ENCODE data around the gene SPATA6L.

Gene SPATA6L

DNA sequence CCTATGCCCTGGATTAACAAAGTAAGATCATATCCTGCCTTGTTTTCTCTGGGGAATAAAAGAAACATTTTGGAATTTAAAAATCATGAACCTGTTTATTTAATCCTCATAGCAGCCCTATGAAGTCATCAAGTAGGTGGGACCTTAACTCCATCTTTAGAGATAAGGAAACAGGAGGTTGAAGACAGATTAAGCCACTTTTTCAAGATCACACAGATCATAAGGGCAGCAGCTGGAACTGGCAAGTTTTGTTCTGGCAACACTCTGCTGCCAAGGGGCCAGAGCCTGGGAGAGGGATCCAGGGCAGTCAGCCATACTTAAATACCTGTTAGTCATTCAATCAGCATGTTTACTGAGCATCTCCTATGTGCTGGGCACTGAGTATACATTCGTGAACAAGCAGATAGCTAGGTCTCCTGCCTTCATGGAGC lies 112.3 kb downstream of the SPATA6L start:
- DNase-seq (ENCODE audit: low read depth in 1 of 2, low spot score in 1 of 2): no peak

GRCh38 chr9:4550777-4551484 lies 115.3 kb downstream of the SPATA6L start:
- DNase-seq (ENCODE audit: low read depth in 1 of 2, low spot score in 1 of 2): no peak

DNA sequence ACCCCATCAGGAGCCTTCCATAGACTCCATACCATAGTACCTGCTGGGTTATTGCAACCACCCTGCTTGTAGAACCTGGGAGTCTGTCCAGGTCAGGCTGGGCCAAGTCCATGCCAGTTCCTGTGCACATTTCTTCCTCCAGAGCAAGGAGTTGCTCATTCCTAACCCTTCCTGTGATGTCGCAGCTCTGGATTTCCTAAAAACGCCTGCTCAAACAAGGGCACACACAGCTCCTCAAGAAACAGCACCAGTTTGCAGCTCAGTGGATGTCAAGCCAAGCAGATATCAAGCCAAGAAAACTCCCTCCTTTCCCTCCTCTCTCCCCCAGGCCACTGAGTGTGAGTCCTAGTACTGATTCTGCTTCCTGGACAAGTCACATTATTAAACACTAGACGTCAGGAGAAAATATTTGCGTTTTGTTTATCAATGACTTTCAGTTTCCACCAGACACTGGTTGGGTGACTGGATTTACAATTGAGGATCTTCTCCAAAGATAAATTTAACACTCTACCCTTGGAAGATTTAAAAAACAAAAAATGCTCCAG lies 116.5 kb downstream of the SPATA6L start:
- no peak for DNase-seq (ENCODE audit: low read depth in 1 of 2, low spot score in 1 of 2)

DNA sequence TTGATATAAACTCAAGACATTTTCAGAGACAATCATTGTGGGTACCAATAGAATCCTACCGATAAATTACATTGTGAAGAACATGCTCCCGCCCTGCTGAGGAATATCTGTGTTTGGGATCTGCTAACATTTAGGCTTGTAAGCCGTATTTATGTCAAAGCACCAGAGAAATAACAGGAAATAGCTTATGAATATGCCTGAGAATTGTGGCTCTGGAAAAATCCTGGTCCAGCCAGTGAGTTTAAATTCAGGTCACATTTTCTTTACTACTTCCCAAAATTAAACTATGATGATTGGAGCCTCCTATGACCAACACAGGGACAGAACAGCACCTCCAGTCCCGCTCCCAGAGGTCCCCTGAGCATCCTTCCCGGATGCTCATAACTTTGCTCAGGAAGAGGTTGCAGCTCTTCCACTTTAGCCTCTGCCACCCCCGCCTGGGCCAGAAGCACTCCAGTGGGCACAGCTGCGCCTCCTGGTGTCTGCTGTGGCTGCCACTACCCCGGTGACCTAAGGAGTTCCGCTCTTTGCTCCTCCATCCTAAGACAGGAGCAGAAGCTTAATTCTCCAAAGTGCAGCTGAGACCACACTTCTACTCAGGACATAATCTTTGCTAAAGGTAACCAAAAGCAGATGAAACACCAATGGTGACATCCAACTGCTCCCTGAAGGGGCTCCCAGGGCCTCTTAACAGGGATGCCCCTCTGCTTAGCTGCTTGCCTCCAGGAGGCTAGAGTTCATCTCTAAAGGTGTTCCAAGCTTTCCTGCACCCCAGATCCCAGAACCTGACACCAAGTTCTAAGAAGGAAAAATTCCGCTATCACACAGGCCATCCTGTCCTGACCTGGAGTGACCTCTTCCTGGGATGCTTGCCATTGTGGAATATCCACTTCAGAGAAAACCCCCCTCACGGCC lies 117.2 kb downstream of the SPATA6L start:
- DNase-seq (ENCODE audit: low read depth in 1 of 2, low spot score in 1 of 2): no peak
